Panc1 (cell line): ENCODE data around the gene CEP63.

Experiments used
- CTCF ChIP-seq: fragments of 450-650 bp; IDR thresholded peaks from 2 replicates; pipeline ENCODE4 v1.5.1; 2017; ENCODE audit warnings: mild to moderate bottlenecking
- POLR2AphosphoS5 ChIP-seq: IDR thresholded peaks from 2 replicates; pipeline ENCODE4 v1.6.1; 2012; ENCODE audit warnings: mild to moderate bottlenecking, low read depth, low read length, moderate library complexity

DNA sequence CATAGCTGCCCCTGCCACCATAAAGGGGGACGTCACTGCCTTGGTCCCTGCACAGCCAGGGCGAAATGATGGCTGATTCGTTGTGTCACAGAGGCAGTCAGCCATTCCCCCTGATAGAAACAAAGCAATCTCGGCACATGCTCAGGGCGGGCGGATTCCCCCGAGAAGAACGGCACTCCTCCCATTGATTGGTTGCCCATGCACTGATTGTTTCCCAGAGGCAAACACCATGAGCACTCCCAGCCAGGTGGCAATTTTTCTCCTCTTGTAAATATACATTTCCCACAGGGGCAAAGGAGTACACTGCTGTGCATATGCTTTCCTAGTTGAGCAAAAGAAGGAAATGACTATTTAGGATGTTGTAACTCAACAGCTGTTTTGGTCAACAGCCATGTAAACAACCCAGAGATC lies 108.5 kb downstream of the CEP63 start:
- no peak for TF ChIP-seq CTCF
- TF ChIP-seq POLR2AphosphoS5, result no peak
